ENCODE results near the gene RALA.
"Not testable (repeated sequence)": the region's sequence is repeated elsewhere in the genome, so short reads cannot be mapped to it uniquely, and the experiment has no call there.

RALA gene

DNA sequence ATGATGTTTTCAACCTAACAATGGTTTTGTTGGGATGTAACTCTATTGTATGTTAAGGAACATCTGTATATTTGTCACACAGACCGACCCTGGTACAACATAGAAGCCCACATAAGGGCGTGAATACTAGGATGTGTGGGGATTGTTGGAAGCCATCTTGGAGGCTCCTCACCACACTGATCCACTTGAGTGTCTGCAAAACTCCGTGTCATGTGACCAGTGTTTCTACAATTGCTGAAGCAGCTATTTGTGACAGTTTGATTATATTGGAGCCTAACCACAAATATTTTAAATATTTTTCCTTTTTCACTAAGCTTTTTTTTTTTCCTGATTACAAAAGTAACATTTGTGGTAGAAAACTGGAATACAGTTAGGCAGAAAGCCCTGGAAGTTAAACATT lies 27.9 kb downstream of the RALA start:
- no peak for DNase-seq

DNA sequence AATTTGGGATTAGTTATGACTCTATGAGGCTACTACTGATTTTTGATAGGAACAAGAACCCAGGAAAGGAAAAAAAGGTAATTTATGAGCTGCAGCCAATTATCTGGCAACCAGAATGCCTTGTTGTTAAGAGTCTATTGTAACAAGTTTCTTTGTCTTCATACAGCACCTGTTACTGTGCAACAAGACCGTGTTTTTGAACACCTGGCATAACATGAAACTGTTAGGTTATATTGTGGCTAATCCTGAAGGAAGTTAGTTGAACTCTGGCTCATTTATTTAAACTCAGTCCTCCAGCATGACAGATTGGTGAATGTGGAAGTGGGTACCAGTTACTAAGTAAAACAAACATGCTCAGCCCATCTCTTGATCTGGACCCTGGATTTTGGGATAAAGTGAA lies 33.0 kb downstream of the RALA start:
- peak; percentile 82 for DNase-seq

DNA sequence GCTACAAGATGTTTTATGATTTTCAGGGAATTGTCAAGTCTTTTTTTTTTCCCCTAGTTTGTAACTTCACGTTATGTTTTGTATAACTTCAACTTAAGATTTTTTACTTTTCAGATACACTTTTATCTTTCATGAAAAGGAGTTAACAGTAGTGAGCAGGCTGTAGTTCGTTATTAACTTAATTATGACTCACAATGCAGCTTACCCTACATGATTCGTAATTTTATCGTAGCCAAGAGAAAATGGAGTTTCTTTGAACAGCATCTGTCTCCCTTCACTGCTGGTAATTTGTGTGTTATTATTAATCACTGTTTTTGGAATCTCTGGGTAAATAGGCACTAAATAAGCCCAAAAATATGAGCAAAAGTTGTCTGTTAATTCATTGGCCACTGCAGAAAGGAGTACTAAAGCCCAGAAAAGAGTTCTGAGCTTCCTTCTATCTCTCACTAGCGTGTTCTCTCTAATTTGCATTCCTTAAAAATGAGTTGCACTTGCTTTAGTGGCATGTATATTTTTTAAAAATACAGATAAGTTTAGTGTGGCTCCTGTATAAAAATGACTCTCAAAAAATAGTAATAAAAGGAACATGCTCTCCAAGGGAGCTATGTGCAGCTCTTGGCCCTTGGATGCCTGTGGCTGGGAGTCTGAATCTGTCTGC lies 36.1 kb downstream of the RALA start:
- DNase-seq = no peak

- DNase-seq = no peak
Observed at GRCh38 chr7:39661960-39662359, 38.6 kb downstream of the RALA start.

- no peak for DNase-seq
Observed at GRCh38 chr7:39663263-39663662, 39.9 kb downstream of the RALA start.

DNA sequence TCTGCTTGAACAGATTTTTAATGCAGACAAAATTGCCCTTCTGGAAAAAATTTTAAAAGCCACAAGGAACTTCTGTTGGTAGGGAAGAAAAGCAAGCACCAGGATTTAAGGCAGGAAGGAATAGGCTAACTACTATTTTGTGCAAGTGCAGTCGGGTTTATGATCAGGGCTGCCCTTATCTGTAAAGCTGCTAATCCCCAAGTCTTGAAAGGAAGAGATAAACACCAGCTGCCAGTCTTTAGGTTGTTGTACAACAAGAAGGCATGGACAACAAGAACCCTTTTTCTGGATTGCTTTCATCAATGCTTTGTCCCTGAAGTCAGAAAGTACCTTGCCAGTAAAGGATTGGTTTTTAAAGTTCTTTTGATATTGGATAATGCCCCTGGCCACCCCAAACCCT lies 40.7 kb downstream of the RALA start:
- DNase-seq = no peak

DNA sequence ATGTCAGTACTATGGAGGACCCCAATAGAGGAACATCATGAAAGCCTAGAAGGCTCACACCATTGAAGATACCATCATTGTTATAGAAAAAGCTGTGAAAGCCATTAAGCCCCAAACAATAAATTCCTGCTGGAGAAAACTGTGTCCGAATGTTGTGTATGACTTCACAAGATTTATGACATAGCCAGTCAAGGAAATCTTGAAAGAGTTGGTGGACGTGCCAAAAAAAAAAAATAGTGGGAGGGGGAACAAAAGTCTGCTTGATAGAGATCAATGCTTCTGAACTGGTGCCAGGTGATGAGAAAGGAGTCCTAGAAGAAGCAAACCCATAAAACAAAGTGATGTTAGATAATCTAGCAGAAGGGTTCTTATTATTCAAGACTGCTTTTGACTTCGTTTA lies 41.2 kb downstream of the RALA start:
- DNase-seq = no peak

- no peak for DNase-seq
Observed at GRCh38 chr7:39666562-39666961, 43.2 kb downstream of the RALA start.

DNA sequence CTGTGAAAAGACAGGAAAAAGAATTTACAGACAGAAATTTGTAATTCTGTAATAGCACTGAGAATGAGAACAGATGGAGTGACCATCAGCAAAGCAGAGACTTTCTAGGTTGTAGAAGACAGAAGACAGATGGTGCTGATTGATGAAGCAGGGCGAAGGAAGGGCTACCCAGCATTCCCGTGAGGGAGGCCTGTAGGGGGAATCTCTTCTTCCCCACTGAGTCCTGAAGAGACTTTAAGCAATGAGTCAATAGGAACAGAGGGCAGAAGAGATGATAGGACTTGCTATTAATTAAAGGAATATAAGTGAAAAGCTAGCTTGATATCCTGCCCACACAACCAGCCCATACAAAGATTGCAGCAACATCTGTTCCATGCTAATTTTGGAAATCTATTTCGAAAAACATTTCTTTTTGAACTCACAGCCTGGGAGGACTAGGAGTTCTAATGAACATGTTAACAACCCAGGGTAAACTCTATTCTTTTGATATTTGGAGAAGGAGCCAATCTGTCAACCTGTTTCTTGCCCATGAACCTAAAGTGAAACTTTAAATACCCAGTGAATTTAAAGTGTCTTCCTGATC lies 44.1 kb downstream of the RALA start:
- DNase-seq = no peak

DNA sequence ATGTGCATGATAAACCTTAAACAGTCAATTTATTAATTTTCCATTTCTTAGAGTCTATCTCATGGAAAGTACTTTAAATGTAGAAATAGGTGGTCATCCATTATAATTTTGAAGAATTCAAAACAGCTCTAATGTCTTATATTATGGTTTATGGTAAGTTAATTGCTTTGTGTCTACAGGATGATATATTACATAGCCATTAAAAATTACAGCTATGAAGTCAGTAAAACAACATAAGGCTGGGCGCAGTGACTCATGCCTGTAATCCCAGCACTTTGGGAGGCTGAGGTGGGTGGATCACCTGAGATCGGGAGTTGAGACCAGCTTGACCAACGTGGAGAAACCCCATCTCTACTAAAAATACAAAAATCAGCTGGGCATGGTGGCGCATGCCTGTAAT lies 44.9 kb downstream of the RALA start:
- not testable (repeated sequence) for DNase-seq

- DNase-seq = no peak
Observed at GRCh38 chr7:39670052-39670451, 46.7 kb downstream of the RALA start.

DNA sequence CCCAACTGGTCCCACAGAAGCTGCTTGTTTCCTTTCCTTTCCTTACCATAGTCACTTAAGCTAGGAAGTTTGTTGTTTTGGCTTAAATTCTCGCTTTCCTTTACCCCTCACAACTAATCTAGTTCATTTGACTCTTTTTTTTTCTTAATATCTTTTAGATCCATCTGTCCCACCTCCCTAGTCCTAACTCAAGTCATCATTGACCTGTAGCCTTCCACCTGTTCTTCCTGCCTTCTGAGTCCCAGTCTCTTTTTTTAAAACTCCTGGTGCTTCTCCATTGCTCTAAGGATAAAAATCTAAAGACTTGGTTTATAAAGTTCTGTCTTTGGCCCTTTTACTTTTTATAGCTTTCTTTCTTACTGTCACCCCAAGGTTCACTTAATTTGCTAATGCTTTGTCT lies 47.6 kb downstream of the RALA start:
- no peak for DNase-seq

DNA sequence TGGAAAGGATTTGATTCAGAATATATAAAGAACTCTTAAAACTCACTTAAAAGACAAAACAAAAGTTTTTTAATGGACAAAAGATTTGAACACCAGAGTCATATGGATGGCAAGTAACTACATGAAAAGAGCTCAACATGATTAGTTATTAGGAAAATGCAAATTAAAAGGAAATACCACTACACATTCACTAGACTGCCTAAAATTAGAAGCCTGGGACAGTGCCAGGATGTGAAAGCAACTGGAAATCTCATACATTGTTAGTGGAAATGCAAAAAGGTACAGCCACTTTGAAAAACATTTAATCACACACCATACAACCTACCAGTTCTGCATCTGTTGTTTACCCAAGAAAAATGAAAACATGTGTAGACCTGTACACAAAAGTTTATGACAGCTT lies 48.8 kb downstream of the RALA start:
- DNase-seq = no peak

GRCh38 chr7:39673868-39674267 lies 50.5 kb downstream of the RALA start:
- DNase-seq = no peak

DNA sequence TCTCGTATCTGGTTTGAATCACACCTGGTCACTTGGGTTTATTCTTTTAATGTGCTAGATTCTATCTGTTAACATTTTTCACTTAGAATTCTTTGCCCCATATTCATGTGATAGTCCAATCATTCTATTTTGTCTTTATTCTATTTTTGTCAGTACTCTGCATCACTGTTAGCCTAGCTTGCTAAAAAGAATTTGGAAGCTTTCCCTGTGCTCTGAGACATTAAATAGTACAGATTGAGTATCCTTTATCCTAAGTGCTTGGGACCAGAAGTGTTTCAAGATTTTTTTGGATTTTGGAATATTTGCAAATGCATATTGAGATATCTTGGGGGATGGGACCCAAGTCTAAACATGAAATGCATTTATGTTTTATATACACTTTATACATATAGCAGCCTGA lies 51.0 kb downstream of the RALA start:
- no peak for DNase-seq

DNA sequence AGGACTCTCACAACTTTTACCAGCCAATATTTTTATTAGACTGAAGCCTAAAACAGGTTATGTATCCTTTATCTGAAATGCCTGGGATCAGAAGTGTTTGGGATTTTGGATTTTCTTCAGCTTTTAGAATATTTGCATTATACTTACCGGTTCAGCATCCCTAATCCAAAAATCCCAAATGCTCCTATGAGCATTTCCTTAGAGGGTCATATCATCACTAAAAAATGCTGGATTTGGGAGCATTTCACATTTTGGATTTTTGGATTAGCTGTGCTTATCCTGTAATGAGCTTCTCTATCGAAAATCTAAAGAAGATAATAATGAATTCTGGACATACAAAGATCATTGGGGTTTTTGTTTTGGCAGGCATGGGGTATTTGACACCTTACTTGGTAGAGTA lies 53.0 kb downstream of the RALA start:
- no peak for DNase-seq

DNA sequence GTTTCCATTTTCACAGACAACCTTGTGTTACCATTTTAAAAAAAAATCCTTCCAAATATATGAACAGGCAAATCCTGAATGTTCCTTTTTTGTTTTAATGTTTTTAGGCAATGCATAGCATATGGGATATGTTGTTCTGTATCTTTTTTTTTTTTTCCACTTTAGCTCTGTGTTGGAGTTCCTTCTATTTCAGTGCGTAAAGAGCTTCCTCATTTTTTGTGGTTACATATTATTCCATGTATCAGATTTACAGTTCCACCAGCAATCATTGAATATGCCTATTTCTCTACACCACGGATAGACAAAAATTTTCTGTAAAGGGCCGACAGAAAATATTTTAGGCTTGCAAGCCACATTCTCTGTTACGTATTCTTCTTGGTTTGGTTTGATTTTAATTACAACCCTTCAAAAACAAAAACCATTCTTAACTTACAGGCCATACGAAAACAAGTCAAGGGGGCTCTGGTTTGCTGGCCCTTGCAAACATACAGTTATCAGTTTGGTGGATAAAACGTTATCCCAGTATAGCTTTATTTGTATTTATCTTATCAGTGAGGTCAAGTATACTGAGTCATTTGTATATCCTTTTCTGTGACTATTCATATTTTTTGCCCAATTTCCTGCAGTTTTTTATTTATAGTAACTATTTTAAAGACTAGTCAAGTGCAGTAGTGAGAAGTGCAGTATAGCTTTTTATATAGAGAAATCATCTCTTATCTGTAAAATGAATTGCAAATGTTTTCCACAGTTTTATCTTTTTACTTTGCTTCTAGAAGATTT lies 55.7 kb downstream of the RALA start:
- no peak for DNase-seq

GRCh38 chr7:39679874-39680273 lies 56.5 kb downstream of the RALA start:
- DNase-seq = not testable (repeated sequence)

DNA sequence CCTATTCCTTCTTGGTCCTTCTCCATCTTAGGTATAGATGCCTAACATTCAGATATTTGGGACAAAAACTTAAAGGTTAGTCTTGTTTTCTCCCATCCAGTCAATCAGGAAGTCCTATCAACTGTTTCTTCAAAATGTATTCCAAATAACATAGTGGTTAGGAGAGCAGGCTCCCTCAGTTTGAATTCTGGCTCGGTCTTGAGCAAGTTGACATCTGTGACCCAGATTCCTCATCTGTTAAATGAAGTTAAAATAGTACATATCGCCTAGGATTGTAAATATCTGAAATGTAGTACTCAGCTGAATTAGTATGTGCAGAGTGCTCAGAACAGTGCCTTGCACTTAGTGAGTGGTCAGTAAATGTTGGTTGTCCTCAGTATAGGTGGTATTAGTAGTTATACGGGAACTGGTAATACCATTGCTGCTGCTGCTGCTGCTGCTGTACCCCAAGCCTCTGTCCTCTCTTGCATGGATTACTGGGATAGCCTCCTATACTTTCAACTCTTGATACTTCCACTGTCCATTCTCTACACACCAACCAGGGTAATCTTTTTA lies 58.6 kb downstream of the RALA start:
- no peak for DNase-seq

DNA sequence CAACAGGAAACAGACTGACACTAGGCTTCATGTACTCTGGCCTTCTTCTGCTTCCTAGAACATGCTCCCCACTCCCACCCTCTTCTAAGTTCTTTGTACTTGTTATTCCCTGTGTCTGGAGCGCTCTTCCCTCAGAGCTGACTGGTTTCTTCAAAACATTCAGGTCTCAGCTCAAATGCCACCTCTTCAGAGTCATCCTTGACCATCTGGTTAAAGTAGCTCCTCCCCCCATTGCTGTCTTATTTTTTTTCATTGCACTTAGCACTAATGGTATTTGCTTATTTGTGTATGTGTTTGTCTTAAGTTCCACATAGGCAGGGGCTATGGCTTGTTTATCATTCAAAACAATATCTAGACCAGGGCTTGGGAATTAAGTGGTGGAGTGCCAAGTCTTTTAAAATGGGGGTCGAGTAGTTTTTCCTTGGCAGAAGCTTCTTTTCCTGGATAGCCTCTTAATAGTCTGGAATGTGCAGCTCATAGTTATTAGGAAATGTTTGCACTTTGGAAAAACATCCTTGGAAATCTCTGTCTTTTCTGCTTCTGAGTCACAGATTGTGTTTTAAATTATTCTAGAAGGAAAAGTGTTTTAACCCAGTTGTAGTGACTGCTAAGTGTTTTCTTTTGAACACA lies 60.0 kb downstream of the RALA start:
- no peak for DNase-seq

- DNase-seq = no peak
Observed at GRCh38 chr7:39686261-39686924, 63.0 kb downstream of the RALA start.

- DNase-seq = no peak
Observed at GRCh38 chr7:39688611-39689480, 65.5 kb downstream of the RALA start.
